ELR (cell line): ENCODE results near the gene ZNF146.
"Not testable (repeated sequence)": the region's sequence is repeated elsewhere in the genome, so short reads cannot be mapped to it uniquely, and the experiment has no call there.

Experiments used
- DNase-seq: peaks from one replicate; pipeline ENCODE4 v3.0.0-alpha.2; 2015; ENCODE audit warnings: low read depth

The ZNF146 gene

DNA sequence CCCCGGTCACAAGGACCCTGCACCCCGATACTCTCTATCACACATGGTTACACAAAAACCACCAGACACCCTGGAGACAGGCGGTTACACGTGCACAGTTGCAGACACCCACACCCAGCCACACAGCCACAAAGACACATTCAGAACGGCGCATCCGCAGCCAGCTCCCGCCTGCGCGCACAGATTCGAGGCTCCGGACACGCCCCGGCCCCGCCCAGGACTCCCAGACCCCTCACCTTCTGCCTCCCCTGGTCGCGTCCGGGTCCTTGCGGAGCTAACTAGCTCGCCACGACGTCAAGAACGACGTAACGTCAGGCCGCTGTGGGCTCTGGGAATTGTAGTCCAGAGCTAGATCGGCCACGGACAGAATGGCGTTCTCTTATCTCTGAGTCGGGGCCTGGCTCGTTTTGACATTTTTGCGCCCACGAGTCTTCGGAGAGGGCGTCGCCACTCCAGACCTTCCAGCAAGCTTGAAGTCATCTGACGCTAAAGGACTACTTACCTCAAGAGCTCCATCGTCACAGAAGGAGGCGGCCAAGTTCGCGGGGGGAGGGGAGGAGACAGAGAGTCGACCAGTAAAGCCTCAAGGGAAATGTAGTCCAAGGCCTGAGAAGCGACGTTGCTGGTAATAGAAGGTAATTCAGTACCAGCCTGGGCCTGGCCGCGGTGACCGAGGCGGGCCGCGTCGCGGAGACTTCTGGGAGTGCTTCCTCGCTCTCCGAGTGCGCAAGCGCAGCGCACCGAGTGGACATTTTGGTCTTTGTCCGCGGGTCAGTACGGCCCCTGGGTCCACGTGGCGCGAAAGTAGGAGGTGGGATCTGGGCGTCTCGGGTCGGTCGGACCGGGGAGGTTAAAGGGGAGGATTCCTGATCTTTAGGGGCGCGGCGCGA is at the start of gene ZNF146, which contains the start of gene ZNF565:
Gene ZNF146, plus strand, starts transcription at position 721 of the 890 bp plus-strand sequence. CDS start 21,335 bp downstream, outside the sequence.
Gene ZNF565, minus strand, starts transcription at position 280 of the 890 bp plus-strand sequence. CDS start 12,680 bp downstream, outside the sequence.
- DNase-seq = peak; percentile 99

DNA sequence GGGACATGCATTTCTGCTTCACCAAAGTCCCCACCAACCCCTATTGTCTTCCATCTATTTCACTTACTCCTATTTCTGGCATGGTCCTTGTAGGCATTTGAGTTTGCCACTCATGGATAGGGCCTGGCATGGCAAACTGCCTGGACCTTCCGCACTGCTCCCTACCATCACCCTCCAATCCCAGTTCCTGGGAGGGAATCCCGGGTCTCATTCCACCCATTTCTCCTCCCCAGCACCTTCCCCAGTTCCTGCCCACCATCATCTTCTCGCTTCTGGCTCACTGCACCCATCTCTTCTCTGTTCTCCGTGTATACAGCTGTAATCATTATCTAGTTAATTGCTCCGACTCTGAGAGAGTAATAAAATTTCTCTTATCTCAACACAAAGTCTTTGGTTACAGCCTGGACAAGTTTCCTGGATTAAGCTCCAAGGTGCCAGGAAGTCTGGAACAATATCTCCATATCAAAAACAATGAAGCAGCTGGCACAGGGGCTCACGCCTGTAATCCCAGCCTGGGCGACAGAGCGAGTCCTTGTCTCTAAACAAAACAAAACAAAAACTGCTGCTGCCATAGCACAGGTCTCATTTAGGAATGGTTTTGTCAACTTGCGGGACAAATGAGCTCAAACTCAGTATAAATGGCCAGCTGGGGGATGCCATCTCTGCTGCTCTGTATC is 45.7 kb upstream of the ZNF146 start:
- DNase-seq = no peak

DNA sequence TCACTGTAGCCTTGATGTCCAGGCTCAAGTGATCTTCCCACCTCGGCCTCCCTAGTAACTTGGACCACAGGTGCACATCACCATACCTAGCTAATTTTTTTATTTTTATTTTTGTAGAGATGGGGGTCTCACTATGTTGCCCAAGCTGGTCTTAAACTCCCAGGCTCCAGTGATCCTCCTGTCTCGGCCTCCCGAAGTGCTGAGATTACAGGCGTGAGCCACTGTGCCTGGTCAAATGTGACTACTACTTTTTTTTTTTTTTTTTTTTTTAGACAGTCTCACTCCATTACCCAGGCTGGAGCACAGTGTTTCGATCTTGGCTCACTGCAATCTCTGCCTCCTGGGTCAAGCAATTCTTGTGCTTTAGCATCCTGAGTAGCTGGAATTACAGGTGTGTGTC is 42.1 kb upstream of the ZNF146 start:
- DNase-seq = no peak

DNA sequence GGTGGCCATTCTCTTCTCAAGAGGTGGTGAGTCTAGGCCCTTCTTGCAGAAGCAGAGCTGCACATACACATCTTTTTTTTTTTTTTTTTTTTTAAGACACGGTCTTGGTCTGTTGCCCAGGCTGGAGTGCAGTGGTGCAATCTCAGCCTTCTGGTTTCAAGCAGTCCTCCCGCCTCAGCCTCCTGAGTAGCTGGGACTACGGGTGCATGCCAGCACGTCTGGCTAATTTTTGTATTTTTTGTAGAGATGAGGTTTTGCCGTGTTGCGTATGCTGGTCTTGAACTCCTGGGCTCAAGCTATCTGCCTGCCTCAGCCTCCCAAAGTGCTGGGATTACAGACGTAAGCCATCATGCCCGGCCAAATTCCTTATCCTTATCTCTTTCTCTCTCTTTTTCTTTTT is 41.1 kb upstream of the ZNF146 start:
- not testable (repeated sequence) for DNase-seq

DNA sequence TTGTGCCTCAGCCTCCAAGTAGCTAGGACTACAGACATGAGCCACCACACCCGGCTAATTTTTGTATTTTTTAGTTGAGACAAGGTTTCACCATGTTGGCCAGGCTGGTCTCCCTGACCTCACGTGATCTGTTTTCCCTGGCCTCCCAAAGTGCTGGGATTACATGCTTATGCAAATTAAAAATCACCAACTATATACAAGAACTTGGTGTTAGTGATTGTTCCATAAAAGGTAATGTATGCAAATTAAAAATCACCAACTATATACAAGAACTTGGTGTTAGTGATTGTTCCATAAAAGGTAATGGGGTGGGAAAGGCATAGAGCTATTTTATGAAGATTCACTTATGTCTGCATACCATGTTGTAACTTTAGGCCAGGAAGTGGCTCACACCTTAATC is 35.8 kb upstream of the ZNF146 start:
- not testable (repeated sequence) for DNase-seq

DNA sequence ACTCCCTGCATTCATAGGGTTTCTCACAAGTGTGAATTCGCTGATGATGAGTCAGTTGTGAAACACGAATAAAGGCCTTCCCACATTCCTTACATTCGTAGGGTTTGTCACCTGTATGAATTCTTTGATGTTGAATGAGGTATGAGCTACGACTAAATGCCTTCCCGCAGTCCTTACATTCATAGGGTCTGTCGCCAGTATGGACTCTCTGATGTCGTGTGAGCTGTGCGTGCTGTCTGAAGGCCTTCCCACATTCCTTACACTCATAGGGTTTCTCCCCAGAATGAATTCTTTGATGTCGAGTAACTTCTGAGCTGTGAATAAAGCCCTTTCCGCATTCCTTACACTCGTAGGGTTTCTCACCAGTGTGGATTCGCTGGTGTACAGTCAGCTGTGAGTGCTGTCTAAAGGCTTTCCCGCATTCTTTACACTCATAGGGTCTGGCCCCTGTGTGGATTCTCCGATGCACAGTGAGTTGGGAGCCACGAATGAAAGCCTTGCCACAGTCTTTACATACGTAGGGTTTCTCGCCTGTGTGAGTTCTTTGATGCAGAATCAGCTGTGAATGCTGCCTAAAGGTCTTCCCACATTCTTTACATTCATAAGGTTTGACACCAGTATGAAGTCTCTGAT is 32.2 kb upstream of the ZNF146 start:
- DNase-seq = peak; percentile 67

DNA sequence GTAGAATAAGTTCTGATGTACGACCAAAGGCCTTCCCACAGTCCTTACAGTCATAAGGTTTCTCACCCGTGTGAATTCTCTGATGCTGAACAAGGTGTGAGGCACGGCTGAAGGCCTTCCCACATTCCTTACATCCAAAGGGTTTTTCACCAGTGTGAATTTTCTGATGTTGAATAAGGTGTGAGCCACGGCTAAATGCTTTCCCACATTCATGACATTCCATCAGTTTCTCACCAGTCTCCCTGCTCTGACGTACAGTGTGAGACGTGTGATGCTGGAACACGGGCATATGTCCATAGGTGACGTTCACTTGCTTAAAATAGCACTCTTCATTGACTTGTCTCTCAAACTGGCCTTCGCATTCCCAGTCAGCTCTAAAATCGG is 31.7 kb upstream of the ZNF146 start:
- DNase-seq = no peak

DNA sequence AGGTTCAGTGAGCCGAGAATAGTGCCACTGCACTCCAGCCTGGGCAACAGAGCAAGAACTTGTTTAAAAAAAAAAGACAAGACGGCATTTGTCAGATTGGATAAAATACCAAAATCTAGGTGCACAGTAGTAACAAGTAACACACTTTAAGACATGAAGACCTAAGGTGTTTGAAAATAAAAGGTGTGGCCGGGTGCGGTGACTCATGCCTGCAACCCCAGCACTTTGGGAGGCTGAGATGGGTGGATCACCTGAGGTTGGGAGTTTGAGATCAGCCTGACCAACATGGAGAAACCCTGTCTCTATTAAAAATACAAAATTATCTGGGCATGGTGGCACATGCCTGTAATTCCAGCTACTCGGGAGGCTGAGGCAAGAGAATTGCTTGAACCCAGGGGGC is 28.2 kb upstream of the ZNF146 start:
- not testable (repeated sequence) for DNase-seq

DNA sequence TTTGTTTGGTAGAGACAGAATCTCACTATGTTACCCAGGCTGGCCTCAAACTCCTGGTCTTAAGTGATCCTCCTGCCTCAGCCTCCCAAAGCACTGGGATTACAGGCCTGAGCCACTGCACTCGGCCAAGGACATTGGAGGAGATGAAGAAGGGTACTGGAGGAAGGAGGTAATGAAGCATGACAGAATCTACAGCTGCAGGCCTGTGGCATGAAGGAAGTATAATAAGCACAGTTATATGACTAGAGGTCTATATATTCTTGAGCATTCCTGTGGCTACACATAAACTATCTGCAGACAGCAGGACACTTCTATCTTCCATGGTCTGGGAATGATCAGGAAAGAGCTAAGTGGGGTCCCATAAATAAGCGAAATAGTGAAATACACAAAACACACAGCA is 18.7 kb upstream of the ZNF146 start:
- no peak for DNase-seq

DNA sequence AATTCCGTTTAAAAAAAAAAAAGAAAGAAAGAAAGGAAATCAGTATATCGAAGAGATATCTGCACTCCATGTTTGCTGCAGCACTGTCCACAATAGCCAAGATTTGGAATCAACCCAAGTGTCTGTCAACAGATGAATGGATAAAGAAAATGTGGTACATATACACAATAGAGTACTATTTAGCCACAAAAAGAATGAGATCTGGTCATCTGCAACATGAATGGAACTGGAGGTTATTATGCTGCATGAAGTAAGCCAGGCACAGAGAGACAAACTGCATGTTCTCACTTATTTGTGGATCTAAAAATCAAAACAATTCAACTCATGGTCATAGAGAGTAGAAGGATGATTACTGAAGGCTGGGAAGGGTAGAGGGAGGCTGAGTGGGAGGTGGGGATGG is 16.8 kb upstream of the ZNF146 start:
- DNase-seq = no peak

DNA sequence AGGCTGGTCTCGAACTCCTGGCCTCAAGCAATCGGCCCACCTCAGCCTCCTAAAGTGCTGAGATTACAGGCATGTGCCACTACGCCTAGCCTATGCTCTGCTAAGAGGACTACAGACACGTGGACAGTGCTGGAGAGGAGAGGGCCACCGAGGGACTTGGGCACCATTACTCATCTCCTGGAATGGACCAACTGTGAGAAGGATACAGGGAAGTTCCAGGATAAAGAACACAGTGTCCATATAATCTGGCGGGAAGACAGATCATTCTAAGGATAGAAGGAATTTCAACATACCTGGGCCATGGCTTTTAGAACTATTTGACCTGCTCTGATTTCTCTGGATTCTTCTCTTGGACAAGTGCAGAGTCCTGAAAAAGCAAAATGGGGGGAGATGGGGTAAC is 13.2 kb upstream of the ZNF146 start:
- no peak for DNase-seq

DNA sequence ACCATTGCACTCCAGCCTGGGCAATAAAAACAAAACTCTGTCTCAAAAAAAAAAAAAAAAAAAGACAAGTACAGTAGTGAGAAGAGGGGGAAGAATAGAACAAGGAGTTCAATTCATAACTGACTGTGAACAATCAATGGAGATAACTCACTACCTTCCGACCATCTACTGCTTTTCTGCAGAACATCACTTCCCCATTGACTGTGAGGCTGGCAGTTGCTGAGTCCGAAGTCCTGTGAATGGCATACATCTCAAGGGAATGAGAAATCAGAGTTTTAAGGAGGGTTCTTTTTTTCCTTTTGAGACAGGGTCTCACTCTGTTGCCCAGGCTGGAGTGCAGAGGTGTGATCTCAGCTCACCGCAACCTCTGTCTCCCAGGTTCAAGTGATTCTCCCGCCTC is 11.6 kb upstream of the ZNF146 start:
- DNase-seq = no peak

DNA sequence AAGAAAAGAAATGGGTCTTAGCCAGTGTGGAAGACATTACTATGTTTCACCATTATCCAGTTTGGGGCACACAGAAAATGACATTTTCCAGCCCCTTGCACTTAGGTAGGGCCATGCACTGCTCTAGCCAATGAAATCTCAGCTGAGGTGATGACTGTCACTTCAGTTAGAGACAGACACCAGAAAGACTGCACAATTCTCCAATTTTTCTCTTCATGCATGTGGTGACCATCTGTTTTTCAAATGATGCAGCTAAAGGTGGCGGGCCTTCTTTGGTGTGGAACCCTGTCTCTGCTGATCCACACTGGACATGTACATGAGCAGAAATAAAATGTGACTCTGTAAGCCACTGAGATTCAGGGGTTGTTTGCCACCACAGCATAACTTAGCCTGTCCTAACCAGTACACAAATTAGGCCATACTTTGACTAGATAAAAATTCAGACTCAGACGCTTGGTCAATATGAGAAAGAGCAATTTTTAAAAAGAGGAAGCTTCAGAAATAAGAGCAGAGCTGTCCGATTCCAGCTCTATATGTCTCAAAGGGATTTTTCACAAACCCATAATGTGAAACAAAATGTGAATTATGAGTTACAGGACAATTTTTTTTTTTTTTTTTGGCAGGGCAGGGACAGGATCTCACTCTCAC is 7.2 kb upstream of the ZNF146 start:
- no peak for DNase-seq

DNA sequence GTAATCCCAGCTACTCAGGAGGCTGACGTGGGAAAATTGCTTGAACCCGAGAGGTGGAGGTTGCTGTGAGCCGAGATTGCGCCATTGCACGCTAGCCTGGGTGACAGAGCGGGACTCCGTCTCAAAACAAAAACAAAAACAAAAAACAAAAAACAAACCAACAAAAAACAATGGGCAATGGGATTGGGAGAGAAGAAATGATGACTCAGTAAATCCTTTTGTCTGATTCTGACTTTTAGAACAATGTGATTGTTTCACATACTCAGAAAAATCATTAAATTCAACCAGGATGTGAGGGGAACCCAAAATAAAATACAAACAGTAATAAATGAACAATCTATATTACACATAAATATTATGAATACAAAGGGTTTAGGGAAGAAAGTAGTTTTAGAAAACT is 5.5 kb upstream of the ZNF146 start:
- no peak for DNase-seq

DNA sequence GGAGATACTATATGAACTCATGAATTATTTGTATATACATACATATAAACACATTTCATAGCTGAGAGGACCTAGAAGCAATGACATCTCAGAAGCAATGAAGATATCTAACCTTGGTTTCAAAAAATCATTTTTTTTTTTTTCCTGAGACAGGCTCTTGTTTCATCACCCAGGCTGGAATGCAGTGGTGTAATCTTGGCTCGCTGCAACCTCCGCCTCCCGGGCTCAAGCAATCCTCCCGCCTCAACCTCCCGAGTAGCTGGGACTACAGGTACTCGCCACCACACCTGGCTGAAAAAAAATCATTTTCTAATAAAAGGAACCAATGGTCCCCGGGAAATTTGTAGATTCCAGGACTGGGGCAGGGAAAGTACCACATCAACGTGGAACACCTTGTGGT is 4.4 kb upstream of the ZNF146 start:
- no peak for DNase-seq

DNA sequence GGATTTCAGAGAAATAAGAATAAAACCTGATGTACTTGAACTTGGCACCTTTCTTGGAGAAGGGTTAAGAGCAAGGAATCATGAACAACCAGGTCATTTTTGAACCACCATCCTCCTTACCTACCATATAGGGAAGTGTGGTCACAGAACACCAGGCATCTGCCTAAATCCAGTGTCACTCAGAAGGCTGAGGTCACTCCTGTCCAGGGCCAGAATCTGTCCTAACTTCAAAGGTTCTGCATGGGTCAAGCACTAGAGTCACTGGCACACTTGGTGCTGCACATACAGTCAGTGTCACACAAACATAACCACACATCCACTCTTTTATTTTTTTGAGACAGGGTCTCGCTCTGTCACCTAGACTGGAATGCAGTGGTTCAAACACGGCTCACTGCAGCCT is 2.0 kb upstream of the ZNF146 start:
- no peak for DNase-seq

DNA sequence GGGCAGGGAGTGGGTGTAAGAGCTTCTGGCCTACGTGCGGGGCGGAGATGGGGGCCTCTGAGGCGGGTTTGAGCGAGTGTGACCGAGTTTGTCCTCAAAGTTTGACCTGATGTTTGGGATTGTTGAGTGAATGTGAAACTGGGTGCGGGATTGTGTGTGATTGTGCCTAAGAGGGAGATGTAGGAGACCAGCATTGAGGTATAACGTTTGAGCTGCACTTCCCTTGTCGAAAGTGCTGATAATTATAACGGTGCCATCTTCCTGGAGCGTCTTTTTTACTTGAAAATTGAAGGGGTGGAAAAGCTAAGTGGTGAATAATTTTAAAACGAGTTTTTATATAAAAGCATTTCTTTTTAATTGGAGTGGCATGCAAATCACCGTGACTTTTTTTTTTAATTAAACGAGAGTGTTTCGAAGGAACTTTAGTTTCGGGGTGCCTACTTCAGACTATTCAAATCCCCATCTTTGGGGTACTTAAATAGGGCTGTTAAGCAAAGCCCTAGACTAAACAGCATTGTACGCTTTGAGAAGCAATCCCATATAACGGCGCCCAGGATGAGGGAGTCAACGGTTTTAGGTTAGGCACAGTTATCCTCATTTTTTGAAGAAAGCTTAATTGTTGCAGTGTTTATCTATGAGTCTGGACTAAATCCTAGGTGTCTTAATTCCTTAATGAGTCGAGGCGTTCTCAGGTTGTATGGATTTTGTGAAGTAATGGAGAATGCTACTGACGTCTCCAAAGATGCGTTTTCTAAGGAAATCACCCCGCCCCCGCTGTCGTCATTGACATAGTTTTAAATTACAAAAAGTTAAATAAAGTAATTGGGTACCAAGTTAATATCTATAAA is 594 bp downstream of the ZNF146 start:
- DNase-seq = peak; percentile 35

DNA sequence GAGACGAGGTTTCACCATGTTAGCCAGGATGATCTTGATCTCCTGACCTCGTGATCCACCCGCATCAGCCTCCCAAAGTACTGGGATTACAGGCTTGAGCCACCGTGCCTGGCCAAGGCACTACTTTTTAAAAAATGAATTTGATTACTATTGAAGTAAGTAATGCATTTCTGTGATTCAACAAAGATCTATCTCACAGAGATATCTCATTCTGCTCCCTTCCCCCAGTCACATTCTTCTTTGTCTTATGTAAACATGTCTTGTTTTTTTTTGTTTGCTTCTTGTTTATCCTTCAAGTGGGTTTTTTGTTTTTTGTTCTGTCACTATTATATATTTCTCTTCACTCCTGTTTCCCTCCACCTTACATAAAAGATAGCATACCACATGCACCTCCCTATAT is 6.6 kb downstream of the ZNF146 start:
- DNase-seq = no peak

DNA sequence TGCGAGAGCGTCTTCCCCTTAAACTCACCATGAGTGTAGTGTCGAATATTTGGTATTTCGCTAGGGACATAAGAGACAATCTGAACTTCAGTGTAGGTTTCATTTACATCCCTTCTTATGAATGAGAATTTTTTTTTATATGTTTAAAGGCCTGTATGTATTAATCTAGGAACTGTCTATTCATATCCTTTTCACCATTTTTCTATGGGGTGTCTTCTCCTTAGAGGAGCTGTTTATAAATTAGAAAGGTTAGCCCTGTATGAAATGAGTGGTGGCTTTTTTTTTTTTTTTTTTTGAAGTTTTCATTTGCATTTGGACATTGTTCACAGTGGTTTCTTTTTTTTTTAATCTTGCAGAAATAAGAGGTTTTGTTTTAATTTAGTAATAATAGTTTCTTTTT is 7.6 kb downstream of the ZNF146 start:
- no peak for DNase-seq

DNA sequence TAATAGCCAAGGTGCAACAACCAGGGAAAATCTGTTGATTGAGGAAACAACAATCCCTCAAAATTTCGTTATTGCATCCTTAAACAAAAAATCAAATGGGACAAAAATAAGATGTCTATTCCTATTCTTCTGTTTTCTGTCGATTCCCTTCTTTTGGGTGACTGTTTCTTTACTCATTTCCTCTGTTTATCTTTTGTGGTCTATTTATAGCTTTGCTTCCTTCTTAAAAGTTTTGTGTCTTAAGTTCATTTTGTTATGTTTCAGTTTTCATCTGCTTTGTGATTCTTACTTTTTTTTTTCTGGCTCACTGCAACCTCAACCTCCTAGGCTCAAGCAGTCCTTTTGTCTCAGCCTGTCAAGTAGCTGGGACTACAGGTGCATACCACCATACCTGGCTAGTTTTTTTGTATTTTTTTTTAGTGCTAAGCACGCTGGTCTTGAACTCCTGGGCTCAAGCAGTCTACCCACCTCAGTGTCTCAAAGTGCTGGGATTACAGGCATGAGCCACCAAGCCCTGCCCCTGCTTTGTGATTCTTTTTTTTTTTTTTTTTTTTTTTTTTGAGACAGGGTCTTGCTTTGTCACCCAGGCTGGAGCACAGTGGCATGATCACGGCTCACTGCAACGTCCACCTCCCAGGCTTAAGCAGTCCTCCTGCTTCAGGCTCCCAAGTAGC is 10.4 kb downstream of the ZNF146 start:
- DNase-seq = peak; percentile 74

DNA sequence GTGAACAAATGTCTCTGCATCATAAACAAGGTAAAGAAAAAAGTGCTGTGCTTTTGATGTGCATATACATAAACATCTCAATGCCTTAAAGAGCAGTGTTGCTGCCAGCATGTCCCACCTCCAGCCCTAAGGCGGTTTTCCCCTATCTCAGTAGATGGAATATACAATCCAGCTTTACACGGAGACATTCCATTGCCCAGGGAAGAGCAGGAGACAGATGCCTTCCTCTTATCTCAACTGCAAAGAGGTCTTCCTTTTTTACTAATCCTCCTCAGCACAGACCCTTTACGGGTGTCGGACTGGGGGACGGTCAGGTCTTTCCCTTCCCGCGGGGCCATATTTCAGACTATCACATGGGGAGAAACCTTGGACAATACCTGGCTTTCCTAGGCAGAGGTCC is 18.7 kb downstream of the ZNF146 start:
- DNase-seq = not testable (repeated sequence)
